Measurements from ENCODE around the gene LYPD1.

LYPD1 gene

GRCh38 chr2:132668189-132668823, 1.7 kb downstream of the LYPD1 start:
- no peak for DNase-seq (ENCODE audit: low read depth, low spot score)

GRCh38 chr2:132667706-132668105, 2.3 kb downstream of the LYPD1 start:
- no peak for DNase-seq (ENCODE audit: low read depth, low spot score)

- DNase-seq (ENCODE audit: low read depth, low spot score): no peak
These were observed 4.4 kb downstream of the LYPD1 start for GRCh38 chr2:132665401-132666140.

DNA sequence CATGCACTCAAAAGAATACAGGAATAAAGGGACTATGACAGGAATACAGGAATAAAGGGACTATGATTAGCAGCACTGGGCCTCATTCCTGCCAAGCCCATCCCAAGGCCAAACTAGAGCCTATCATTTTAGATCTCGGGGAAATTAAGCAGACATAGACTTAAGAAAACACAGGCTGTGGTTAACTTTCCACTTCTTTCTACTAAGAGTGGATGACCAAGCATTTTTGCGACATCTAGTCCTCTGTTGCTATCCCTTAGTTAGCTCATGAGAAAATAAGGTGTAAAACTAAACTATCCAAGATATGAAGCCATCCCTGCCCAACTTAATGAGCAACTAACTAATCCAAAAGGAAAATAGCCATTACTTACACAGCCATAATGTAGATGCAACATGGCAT, 5.9 kb downstream of the LYPD1 start:
- DNase-seq (ENCODE audit: low read depth, low spot score): no peak

DNA sequence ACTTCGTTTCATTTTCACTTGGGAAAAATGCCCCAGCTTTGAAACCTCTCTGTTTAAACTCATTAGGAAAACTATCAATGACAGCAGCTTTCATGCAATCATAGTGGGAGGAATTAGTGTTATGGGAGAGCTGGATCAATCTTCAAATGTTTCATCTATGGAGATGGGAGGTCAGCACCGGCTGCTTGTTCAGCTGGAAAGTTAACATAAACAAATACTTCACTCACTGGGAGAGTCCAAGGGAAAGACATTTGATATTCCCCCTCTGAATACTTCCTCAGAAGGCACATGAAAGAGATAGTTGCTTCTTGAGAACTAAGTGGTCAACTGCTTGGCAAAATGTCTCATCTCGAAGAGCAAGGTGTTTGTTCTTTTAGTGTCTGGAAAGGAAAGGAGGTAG, 7.3 kb downstream of the LYPD1 start:
- DNase-seq (ENCODE audit: low read depth, low spot score): peak; percentile 76

DNA sequence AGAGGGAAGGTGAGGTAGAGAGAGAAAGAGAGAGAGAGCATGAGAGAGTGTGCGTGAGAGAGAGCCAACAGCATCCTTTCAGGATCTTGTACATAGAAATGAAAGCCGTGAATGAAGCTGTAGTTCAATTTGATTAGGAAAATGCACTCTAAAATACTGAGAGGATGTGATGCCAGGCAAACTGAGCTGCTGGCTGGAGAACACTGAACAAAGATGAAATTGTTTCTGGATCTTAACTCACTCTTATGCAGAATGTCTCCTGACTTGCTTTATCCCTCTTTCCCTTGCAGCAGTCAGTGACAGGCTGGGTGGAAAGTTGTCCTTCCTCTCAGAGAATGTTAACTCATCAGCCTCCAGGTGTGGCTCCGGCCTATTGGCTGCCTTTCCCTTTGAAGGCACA, 10.7 kb downstream of the LYPD1 start:
- no peak for DNase-seq (ENCODE audit: low read depth, low spot score)

DNA sequence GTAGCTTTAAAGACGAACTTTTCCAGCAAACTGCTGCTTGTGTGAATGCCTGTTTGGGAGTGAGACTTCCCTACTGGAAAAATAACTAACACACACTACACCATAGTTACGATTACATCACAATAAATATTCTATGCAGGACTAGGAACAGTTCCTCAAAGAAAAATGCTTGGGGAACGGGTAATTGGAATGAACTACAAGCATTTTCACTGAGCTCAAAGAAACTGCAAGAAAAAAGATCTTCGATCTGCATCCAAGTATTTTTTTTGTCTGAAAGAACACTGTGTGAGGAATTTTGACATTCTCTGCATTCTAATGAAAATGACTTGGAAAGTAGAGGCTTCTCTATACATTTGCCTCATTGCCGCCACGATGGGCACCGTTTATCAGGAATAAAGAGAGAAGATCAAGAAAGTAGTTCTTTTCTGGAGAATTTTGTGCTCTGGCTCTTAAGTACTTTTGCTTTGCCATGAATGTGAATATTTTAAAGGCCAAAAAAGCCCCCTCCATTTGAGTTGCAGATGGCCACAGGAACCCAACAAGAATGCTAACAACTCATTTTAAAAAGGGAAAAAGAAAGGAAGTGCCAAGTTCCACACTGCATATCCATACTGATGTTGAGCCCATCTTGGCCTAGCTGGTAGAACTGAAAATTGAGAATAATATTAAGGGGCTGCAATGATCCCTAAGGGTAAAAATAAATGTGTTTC, 13.6 kb downstream of the LYPD1 start:
- no peak for DNase-seq (ENCODE audit: low read depth, low spot score)

DNA sequence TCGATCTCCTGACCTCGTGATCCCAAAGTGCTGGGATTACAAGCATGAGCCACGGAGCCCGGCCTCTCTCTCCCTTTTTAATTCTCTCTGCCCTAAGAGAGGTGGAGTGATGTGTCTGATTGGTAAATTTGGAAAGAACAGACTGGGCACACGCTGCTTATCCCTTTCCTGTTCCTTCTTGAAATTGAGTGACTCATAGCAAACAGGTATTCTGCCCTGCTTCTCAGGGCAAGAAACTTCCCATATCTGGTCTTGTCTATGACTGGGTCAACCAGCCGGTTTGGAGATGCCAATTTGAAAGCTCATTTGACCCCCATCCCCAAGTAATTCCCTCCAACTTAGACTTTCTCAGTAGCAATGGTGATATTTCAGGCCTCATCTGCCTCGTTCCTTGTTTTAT, 15.0 kb downstream of the LYPD1 start:
- no peak for DNase-seq (ENCODE audit: low read depth, low spot score)

DNA sequence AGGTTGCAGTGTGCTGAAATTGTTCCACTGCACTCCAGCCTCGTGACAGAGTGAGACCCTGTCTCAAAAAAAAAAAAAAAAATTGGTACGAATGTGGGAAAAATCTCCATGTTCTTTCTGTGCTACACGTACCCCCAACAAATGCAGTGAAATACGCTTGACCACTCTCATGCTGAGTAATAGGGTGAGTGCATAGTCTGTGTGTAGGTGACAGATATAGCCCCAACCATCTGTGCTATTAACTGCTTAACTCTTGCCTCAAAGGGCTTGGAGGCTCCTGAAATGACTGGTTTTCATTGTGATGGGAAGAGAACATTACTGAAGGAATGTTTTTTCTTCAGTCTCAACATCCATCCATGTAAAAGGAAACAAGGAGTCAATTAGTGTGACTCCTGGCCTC, 15.7 kb downstream of the LYPD1 start:
- no peak for DNase-seq (ENCODE audit: low read depth, low spot score)

DNA sequence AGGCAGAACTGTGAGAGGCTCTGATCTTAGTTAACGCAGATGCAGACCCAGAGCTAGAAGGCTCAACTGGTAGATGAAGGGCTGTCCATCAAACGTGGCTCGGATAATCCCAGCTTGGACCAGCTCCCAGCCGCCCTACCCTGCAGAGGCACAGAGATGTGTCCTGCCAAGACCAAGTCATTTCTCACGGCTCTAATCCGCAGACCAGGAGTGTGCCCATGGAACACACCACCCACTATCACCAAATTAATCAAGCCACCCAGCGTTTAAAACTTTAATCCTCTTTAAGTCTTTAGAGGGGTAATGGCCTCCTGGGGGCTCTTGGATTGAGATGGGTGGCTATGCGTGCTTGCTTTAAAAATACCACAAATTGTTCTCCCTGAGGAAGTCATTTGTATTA, 17.5 kb downstream of the LYPD1 start:
- no peak for DNase-seq (ENCODE audit: low read depth, low spot score)

GRCh38 chr2:132651115-132652045, 18.6 kb downstream of the LYPD1 start:
- no peak for DNase-seq (ENCODE audit: low read depth, low spot score)

DNA sequence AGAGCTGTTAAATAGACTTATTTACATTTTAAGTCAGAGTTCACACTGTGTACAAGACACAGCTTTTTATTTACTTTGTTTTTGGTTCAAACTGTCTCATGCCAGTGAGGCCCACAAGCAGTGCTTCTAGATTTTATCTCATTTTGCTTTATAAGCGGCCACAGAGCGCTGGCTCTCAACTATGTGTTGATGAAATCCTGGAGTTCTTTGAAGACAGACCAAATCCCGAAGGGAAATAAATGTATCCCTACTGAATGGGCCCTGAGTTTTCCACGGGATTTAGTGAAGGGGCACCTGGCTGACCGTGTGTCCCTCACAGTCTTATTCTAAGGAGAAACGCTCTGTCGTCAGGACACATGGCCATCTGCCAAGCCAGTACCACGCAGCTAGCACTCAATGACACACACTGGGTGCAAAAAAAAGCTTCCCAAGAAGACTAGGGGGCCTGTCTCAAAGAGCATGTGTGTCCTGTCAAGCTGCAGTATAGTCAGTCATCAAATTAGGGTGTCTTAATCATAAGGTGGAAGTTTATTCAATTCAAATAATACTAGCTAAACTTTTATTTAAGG, 23.4 kb downstream of the LYPD1 start:
- DNase-seq (ENCODE audit: low read depth, low spot score): no peak

DNA sequence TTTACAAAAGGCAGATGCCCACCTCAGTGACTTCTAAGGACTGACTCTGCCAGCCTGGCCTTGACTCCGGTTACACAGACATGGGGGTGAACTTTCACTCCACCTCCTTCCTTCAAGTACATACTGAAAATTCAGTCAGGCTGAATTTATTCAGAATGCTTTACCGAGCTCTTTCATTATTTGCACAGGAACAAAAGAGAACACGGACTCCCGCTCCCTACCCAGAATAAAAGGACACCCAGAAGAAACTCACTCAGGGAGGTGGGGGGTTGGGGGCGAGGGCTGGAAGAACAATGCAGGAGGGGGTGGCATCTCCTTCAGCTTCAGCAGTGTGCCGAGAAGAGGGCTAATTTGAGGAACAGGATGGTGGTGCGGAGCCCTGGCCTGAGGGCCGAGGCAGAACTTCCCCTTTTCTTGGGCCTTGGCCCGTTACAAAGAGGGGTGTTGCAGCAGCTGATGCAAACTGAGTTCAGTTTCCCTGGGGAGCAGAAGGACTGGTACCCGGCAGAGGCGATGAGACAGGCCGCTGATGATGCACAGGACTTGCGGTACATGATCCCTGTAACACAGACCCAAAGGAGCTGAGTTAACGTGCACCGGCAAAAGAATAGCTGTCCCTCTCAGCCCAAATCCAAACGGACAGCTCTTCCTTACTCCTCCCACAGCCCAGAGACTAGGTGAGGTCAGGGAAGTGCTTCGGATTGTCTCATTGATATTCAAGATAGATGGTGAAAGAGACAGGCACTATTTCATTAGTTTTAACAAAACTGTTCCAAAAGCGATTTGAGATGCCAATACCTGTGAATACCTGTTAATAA, 24.1 kb downstream of the LYPD1 start:
- no peak for DNase-seq (ENCODE audit: low read depth, low spot score)

GRCh38 chr2:132645176-132645575, 24.8 kb downstream of the LYPD1 start:
- no peak for DNase-seq (ENCODE audit: low read depth, low spot score)

- DNase-seq (ENCODE audit: low read depth, low spot score): no peak
These were observed 27.6 kb downstream of the LYPD1 start for GRCh38 chr2:132642415-132642814.

DNA sequence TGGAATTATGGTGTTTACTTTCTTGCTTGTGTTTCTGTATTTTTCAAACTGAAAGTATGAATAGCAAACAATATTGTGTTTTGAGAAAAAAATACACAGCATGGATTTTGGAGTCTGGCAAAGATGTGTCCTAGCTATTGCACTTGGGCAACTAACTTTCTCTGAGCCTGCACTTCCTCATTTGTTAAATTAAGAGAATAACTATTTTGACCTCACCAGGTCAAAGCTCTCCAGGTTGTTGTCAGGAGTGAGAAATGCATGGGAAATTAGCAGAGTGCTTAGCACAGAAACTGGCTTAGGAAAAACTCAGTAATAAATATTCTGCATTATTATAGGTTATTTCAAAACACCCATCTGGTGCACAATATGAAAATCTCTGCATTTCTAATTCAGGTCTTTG, 28.2 kb downstream of the LYPD1 start:
- no peak for DNase-seq (ENCODE audit: low read depth, low spot score)

DNA sequence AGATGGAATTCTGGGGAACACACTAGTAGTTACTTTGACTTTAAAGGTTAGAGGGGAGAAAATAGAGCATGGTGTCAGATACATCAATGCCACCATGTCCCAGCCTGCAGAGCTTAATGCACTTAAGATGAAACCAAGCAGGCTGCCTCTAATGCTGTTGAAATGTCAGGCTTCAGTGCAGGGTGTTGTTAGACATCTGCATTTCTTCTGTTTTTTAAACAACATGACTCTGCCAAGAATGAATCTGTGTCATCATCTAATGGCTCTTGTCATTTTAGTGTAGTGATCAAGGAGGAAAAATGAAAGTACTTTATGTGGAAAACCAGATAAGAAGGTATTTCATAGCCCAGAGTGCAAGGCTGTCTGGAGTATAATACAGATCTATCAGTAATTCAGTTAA, 29.9 kb downstream of the LYPD1 start:
- no peak for DNase-seq (ENCODE audit: low read depth, low spot score)

- DNase-seq (ENCODE audit: low read depth, low spot score): no peak
These were observed 31.5 kb downstream of the LYPD1 start for GRCh38 chr2:132638313-132639040.

- DNase-seq (ENCODE audit: low read depth, low spot score): no peak
These were observed 33.7 kb downstream of the LYPD1 start for GRCh38 chr2:132636346-132636745.

- DNase-seq (ENCODE audit: low read depth, low spot score): no peak
These were observed 36.4 kb downstream of the LYPD1 start for GRCh38 chr2:132633635-132634034.
